GM19025 (cell line): ENCODE measurements around the gene ADAM23.
"Not testable (repeated sequence)": the region's sequence is repeated elsewhere in the genome, so short reads cannot be mapped to it uniquely, and the experiment has no call there.

Experiments
- ATAC-seq: cut with Tn5 transposase; IDR thresholded peaks from one replicate; pipeline ENCODE4 v1.9.1; 2021; ENCODE audit warnings: mild to moderate bottlenecking, low read depth, moderate library complexity; ENCODE audit not compliant: unreplicated experiment

Gene ADAM23, protein sequence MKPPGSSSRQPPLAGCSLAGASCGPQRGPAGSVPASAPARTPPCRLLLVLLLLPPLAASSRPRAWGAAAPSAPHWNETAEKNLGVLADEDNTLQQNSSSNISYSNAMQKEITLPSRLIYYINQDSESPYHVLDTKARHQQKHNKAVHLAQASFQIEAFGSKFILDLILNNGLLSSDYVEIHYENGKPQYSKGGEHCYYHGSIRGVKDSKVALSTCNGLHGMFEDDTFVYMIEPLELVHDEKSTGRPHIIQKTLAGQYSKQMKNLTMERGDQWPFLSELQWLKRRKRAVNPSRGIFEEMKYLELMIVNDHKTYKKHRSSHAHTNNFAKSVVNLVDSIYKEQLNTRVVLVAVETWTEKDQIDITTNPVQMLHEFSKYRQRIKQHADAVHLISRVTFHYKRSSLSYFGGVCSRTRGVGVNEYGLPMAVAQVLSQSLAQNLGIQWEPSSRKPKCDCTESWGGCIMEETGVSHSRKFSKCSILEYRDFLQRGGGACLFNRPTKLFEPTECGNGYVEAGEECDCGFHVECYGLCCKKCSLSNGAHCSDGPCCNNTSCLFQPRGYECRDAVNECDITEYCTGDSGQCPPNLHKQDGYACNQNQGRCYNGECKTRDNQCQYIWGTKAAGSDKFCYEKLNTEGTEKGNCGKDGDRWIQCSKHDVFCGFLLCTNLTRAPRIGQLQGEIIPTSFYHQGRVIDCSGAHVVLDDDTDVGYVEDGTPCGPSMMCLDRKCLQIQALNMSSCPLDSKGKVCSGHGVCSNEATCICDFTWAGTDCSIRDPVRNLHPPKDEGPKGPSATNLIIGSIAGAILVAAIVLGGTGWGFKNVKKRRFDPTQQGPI

DNA sequence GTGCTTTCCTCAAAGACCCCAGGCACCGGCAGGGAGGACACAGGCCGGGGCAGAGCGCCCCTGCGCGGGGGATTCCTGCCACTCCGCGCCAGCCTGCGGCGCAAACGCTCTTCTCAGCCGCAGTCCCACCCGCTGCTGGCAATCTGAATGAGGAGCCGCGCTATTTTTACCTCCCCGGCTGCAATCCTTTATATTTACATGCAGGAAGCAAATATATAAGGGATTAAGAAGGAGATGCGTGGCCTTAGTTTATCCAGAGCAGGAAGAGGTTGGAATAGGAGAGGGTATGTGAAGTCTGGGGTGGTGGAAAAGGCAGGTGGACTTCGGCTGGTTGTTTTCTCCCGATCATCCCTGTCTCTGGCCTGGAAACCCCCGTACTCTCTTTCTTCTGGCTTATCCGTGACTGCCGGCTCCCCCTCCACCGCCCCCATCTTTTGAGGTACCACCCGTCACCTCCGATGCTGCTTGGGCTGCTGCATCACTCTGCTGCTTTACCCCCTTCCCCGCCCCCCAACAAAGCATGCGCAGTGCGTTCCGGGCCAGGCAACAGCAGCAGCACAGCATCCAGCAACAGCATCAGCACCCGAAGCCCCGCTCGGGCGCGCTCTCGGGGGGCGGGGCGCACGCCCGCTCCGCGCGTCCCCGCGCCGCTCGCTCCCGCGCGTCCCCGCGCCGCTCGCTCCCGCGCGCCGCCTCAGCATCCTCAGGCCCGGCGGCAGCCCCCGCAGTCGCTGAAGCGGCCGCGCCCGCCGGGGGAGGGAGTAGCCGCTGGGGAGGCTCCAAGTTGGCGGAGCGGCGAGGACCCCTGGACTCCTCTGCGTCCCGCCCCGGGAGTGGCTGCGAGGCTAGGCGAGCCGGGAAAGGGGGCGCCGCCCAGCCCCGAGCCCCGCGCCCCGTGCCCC lies at the start of gene ADAM23:
Gene ADAM23, plus strand, starts transcription at position 700 of the 902 bp plus-strand sequence. CDS start 335 bp downstream, outside the sequence.
- no peak for ATAC-seq

DNA sequence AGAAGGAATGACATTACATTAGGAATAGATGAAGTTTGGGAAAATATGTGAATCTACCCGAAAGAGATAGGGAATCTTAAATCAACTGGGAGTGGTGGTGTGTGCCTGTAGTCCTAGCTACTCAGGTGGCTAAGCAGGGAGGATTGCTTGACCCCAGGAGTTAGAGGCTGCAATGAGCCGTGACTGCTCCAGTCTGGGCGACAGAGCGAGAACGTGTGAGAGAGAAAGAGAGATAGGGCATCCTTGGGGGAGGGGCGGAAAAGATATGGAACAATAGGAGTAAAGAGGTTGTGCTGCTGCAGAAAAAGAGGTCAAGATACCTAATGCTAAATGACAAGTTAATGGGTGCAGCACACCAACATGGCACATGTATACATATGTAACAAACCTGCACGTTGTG lies 47.1 kb upstream of the ADAM23 start:
- no peak for ATAC-seq

DNA sequence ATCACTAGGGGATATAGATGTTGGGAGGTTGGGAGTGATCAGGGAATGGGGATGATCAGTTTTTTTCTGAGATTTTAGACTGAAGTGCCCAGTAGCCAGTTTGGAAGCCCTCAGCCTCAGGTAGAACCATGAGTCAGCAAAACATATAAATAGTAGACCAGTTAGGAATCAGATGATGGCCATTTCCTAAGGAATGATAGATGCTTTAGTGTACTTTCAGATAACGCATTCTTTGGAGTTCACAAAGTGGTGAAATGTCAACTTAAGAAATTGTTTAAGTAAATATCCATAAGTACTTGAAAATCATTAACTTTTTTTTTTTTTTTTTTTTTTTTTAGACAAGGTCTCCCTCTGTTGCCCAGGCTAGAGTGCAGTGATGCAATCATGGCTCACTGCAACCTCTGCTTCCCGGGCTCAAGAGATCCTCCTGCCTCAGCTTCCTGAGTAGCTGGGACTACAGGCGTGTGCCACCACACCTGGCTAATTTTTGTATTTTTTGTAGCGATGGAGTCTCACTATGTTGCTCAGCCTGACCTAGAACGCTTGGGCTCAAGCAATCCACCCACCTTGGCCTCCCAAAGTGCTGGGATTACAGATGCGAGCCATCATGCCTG lies 40.3 kb upstream of the ADAM23 start:
- ATAC-seq = not testable (repeated sequence)

DNA sequence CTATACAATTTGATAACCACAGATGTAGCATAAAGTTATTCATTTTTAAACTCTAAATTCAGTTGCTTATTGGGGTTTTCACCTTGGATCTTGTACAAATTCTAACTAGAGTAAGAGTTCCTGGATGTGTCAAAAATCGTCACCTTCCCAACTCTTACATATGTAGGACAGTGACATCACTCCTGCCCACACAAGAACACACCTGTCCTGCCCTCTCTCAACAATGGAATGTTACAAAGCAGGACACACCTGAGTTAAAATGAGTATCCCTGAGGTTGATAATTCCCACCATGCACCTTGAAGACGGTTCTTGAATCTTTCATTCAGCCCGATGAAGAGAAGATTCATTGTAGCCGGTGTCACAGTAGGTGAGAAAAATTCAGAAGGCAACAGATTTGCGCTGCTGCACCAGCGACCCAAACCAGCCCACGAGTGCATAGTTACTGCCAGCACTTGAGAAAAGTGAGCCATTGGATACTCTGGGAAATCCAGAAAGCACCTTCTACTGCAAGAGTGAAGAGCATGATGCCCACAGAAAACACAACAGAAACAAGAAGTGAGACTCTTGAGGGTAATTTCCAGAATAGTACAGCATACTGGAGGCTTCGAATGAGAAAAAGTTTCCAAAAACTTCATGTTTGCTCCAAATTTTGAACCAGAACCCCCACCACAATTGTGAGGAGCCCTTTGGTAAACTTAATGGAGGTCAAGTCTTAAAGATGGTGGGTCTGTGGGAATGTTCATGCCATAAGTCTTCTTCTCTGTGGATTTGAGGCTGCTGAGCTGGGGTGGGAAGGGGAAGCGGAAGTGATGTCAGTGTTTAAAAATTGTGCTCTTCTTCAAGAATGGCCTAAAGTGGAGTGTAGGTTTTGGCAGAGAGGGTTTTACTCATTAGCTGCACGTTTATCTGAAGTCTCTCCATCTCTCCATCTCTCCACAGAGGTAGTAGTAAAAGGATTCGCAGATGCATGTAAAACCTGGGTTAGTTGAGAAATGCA lies 34.7 kb upstream of the ADAM23 start:
- ATAC-seq = peak; percentile 65

DNA sequence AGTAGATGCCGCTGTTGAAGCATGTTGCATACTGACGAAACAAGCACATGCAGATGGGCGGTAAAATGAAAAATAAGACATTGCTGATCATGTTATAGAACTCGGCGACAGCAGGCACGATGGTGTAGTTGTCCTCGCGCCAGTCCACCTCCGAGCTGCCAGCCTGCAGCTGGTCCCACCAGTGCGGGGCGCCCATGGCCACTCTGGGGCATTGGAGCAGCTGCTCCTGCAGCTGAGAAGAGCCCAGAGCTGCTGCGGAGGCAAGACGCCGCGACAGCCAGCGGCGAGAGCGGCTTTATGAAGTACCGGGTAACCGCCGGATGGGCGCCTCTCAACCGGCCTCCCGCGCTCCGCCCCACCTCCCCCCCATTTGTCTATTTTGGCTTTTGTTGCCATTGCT lies 32.6 kb upstream of the ADAM23 start:
- no peak for ATAC-seq

DNA sequence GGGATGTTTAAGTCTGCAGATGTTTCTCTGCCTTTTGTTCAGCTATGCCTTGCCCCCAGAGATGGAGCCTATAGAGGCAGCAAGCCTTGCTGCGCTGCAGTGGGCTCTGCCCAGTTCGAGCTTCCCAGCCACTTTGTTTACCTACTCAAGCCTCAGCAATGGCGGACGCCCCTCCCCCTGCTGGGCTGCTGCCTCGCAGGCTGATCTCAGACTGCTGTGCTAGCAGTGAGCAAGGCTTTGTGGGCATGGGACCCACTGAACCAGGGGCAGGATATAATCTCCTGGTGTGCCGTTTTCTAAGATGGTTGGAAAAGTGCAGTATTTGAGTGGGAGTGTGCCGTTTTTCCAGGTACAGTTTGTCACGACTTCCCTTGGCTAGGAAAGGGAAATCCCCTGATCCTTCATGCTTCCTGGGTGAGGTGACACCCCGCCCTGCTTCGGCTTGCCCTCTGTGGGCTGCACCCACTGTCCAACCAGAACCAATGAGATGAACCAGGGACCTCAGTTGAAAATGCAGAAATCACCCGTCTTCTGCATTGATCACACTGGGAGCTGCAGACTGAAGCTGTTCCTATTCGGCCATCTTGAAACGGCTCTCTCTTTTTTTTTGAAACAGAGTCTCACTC lies 27.6 kb upstream of the ADAM23 start:
- ATAC-seq = no peak

DNA sequence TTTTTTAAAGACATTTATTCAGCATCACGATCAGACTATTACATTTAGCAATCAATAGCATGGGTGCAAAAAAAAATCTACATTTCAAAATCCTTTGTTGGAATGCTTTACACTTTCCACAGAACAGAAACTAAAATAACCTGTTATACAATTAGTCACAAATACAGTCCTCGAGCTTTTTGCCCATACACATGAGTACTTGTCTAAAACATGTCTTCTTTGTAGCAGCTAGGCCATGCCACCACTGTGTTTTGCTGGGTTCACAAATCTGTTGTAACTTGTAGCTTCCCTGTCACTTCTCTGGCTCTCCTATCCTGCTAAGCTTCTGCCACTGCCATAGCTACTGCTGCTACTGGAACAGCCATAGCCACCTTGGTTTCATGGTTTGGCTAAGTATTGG lies 24.4 kb upstream of the ADAM23 start:
- no peak for ATAC-seq

DNA sequence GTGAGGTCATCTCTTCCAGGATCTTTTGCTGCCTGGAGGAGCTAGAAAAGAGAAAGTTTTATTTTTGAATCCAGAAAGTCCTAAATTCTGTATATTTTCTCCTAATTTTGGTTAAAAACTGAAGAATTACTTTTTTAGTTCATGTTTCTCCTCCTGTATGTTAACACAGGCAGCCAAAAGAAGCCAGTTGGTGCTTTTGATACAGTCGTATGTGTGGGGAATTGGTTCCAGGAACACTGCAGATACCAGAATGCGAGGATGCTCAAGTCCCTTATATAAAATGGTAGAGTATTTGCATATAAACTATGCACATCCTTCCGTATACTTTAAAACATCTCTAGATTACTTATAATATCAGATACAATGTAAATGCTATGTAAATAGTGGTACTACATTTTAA lies 22.6 kb upstream of the ADAM23 start:
- ATAC-seq = no peak

DNA sequence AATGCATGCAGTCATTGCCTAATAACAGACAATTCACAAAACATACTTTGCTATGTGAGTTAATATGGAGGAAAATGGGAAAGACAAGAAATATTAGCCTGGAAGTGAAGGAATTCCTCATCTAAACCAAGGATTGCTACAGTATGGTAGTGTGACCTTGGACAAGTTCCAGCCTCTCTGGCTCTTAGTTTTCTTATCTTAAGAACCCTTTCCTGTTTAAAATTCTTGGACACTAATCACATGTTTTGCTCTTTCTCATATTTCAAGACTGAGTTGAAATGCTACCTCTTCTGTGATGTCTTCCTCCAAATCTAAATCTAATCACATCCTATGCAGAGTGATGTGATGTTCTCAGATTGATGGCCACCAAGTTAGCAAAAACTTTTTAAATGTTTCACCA lies 20.8 kb upstream of the ADAM23 start:
- no peak for ATAC-seq

DNA sequence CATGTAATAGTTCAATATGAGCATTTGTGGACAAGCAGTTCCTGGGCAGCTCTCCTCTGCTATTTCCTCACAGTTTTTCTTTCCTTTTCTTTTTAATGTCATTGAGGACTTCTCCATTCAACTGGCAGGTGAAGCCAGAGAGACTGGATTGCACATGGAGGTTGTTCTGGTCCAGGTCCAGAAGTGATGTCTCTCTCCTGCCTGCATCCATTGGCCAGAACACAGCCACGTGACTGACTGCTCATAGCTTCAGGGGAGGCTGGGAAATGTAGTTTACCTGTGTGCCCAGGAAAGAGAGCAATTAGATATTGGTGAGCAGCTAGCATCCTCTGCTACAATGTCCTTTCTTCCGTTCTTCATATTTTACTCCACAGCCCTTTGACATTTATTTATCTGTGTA lies 20.2 kb upstream of the ADAM23 start:
- ATAC-seq = no peak

DNA sequence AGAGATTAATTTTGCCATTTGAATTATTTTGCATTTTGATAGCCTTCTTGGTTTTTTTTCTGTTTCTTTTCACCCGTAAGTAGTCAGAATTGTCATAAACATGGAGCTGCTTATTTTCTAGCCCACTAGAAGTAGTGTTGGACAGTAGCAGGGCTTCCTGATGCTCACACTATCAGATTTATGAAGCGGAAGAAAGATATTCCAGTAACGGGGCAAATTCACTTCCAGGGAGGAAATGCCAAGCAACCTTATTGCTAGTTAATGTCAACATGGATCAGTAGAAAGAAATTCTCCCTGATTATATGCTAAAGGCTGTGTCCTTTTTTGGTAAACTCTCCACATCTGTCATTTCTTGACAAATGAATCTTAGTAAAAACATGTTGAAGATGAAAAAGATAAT lies 19.2 kb upstream of the ADAM23 start:
- no peak for ATAC-seq

DNA sequence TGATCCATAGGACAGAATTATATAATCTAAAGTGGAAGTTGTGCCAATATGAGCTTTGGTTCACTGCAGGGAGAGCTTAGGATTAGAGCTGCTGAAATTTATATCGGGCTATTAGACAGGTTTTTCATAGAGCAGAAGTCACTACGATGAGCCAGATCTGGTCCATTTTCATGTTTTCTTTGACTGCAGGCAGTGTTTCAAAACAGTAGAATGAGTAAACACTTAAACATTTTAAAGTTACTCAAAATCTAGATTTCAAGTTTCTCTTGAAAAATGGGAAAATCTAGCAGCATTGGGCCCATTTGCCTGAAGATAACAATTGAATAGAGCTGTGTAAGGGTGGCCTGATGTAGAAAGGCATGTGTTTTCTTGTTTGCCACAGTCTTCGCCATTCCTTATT lies 14.5 kb upstream of the ADAM23 start:
- ATAC-seq = no peak

DNA sequence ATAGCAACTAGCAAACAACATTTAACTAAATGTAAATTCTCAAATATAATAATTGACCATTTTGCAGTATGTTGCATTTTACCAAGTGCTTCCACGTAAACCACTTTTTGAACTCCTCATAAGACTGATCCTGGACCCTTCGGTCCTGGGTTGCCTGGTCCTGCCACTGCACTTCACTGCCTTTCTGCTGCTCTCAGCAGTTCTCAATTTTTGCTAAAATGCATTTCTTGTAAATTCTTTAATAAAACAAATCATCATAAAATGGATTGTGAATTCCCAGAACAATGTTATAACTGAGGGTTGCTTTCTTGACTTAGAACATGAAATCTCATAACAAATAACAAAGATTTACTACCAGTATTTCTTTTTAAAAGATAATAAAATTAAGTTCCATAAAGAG lies 12.9 kb upstream of the ADAM23 start:
- ATAC-seq = no peak

DNA sequence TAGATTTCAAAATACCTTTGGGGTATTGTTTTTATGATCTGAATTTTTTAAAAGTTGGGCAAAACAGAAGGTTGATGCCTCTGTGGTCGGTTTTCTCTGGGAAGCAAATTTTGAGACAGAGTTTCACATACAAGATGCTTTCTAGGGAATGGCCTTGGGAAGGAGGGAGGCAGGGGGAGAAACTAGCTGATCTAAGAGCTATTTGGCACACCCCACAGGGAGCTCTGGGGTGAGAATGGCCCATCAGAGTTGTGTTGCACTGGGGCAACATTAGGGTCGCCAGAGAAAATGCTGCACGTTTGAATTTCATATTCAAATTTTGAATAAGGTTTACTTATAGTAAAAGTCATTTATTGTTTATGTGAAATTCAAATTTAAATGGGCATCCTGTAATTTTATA lies 11.9 kb upstream of the ADAM23 start:
- ATAC-seq = no peak

DNA sequence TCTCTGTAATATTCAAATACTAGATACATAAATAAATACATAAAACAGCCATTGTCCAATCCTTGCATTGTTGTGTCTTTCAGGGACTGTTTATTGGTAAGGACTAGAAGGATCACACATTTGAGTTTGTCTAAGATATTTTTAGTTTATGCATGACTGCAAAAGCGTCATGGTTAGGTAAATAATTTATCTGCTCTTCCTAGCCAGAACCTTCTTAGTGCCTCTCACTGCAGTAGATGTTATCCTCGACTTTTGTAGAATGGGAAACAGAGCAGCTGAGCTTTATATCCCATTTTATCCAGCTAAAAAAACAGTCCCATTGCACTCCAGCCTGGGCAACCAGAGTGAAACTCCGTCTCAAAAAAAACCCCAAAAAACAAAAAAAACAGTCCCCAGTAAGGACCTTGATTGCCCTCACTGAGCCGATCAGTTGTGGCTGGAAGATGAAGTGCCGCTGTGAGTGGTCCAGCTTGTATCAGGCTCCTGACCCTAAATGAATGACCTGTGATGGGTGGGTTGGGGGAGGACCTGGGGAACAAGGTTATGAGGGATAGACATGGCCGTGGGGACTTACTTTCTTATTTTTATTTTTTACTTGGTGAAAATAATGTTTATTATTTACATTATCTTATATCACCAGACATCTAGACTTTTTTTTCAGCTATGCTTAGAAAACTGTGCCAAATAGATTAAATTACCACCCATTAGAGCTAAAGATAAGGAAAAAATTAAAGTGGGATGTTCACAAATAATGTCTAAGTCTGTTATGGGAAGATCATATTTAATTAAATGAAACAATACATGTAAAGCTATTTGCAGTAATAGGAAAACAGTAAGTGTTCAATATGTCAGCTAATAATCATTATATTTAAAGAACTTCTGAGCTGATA lies 10.9 kb upstream of the ADAM23 start:
- ATAC-seq = no peak

DNA sequence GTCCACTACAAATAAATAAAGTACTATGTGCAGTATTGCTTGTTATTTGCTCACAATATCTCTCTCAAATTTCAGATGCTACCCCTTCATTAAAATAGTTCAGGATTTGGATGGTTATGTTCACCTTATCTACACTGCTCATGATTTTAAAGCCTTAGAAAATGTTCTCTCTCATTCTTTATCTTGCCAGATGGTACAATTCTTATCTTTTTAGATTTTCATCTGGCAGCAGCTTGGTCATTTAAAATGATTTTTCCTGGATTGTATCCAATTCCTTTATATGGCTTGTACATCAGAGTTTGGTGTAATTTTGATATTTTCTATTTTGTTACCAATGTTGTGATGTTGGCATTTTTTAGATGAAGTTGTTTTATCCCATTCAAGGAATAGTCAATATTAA lies 10.1 kb upstream of the ADAM23 start:
- ATAC-seq = no peak

DNA sequence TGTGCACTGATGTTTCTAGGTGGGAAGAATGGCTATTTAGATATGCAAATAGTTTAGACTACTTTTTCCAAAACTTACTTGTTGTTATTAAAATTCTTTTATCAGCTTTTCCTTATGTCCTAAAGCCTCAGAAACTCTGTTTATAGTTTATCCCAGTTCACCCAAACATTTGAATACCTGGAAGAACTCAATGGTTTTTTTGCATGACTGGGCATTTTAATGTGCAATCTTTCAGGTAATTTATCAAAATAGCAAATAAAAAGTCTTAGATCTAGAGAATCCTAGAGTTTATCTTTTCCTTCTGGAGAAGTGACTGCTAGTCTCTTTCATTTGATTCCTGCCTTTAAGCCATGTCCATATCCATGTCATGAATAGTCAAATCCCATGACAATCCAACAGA lies 9.6 kb upstream of the ADAM23 start:
- ATAC-seq = no peak

DNA sequence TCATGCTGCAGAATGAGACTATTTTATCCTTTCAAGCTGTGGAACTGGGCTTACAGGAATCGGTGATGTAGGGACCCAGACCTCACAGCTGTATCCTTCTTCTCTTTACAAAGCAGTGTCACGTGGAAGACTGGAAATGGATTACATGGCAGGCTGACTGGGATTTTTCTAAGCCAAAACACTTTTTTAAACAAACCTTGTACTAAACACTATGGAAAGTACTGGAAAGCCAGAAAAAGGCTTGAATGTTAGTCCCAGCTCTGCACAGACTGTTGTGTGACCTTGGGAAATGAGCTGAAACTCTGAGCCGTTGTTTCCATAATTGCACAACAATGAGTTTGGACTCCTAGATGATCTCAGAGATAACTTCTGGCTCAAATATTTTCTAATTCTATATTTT lies 7.6 kb upstream of the ADAM23 start:
- ATAC-seq = no peak
